KOPT-K1 (cell line): ENCODE measurements around the gene PTPN11.
A peak's percentile ranks its signal among the peaks of the same experiment; 100 is the strongest.
"Not testable (repeated sequence)": the region's sequence is repeated elsewhere in the genome, so short reads cannot be mapped to it uniquely, and the experiment has no call there.

Experiments used
- H3K27ac ChIP-seq: fragments of 200-600 bp; sonication (generic); 2 replicates; pipeline ENCODE4 v1.5.1; 2016; ENCODE audit warnings: antibody characterized with exemption, mild to moderate bottlenecking, low read depth, low read length; ENCODE audit not compliant: poor library complexity, severe bottlenecking
- H3K36me3 ChIP-seq: fragments of 200-600 bp; sonication (generic); 2 replicates; pipeline ENCODE4 v1.5.1; 2017; ENCODE audit warnings: antibody characterized with exemption, mild to moderate bottlenecking, low read length, moderate library complexity; ENCODE audit not compliant: insufficient read depth
- H3K9me3 ChIP-seq: fragments of 200-600 bp; sonication (generic); 2 replicates; pipeline ENCODE4 v1.5.1; 2017; ENCODE audit warnings: antibody characterized with exemption, low read length, mild to moderate bottlenecking; ENCODE audit not compliant: insufficient read depth, poor library complexity, severe bottlenecking

PTPN11 gene

GRCh38 chr12:112418608-112419296, at the start of gene PTPN11:
PTPN11 (plus strand) TSS chr12:112418947; CDS start chr12:112419112, 165 bp downstream.
- Histone ChIP-seq H3K9me3 (no peaks in the 10 kb centered on the region), H3K36me3 (peaks cover 11% of the 10 kb centered on the region; the same call in 1 of the 2 replicates), H3K27ac (peak within 1 kb of the TSS; percentile 78)

GRCh38 chr12:112370199-112370598, 48.5 kb upstream of the PTPN11 start:
- no peak overlapping the region for H3K27ac ChIP-seq
- H3K36me3 ChIP-seq = 0 out of 2 replicates have a peak, but pooled peaks cover 4% of the 10 kb centered on the region
- no peaks in the 10 kb centered on the region for H3K9me3 ChIP-seq

GRCh38 chr12:112370868-112371510, 47.8 kb upstream of the PTPN11 start:
- Histone ChIP-seq H3K27ac (no peak overlapping the region), H3K36me3 (0 out of 2 replicates have a peak, but pooled peaks cover 6% of the 10 kb centered on the region), H3K9me3 (no peaks in the 10 kb centered on the region)

DNA sequence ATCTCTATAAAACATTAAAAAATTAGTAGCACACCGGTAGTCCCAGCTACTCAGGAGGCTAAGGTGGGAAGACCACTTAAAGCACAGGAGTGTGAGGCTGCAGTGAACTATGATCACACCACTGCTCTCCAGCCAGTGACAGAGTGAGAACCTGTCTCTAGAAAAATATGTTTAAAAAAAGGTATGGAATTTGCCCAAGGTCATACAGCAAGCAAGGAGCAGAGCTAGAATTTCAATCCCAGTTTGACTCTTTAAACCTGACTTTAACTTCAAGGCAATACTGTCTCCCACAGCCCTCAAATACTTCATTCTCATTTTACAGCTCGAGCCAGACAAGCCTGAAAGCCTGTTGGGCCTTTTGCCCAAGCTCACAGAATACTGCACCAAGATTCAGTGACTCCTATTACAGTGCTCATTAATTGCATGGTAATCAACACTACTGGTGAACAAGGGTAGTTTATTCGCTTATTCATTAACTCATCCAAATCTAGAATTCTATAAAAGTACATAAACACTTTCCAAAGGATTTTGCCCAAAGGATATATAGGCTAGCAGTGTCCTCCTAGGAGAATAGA, 44.5 kb upstream of the PTPN11 start:
- Histone ChIP-seq H3K36me3 (0 out of 2 replicates have a peak, but pooled peaks cover 6% of the 10 kb centered on the region), H3K27ac (no peak overlapping the region), H3K9me3 (no peaks in the 10 kb centered on the region)

DNA sequence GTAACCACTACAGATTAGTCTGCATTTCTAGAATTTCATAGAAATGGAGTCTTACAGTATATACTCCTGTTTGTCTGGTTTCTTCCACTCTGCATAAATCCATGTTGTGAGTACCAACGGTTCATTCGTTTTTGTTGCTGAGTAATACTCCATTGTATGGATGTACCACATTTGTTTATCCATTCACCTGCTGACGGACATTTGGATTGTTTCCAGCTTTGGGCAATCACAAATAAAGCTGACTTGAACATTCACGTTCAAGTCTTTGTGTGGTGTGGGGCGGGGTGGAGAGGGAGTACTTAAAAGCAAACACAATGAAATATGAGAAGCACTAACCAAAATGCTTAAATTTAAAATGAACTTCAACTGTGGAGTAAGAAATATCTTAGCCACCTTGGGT, 43.6 kb upstream of the PTPN11 start:
- Histone ChIP-seq H3K9me3 (no peaks in the 10 kb centered on the region), H3K27ac (no peak overlapping the region), H3K36me3 (0 out of 2 replicates have a peak, but pooled peaks cover 6% of the 10 kb centered on the region)

DNA sequence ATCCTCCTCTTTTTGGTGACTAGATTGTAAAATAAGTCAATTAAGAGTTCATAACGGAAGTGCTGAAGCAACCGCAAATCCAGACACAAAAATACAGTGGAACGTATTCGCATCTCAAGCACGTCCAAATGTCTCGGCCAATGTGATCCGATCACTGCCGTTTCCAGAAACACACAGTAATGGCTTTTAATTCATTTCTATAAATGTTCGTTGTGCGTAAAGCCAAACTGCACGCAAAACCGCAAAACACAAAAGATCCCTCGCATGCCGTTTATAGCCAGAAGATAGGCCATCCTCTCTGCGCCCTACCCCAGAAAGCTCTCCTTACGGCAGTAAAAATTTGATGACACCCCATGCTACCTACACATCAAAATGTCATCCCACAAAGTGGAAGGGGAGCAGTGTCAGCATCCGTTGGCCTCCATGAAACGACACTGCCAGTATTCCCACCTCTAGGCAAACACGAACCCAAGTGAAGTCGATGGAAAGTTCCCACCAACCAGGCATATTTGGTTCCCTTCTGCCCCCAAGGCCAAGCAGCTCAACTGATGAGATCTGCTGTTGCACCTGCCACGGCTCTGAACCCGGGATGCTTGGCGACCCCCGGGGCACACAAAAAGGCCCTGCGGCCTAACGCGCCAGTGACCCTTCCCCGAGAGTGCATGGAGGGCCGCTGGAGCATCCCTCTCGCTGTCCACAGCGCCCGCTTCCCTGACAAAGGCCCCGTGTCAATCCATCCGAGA, 37.9 kb upstream of the PTPN11 start:
- Histone ChIP-seq H3K27ac (peak overlapping the region; percentile 76), H3K9me3 (no peaks in the 10 kb centered on the region), H3K36me3 (no peaks in the 10 kb centered on the region)

- H3K27ac ChIP-seq = peak overlapping the region; percentile 76
- no peaks in the 10 kb centered on the region for H3K36me3 ChIP-seq
- no peaks in the 10 kb centered on the region for H3K9me3 ChIP-seq
Observed at GRCh38 chr12:112381406-112381882, 37.3 kb upstream of the PTPN11 start.

DNA sequence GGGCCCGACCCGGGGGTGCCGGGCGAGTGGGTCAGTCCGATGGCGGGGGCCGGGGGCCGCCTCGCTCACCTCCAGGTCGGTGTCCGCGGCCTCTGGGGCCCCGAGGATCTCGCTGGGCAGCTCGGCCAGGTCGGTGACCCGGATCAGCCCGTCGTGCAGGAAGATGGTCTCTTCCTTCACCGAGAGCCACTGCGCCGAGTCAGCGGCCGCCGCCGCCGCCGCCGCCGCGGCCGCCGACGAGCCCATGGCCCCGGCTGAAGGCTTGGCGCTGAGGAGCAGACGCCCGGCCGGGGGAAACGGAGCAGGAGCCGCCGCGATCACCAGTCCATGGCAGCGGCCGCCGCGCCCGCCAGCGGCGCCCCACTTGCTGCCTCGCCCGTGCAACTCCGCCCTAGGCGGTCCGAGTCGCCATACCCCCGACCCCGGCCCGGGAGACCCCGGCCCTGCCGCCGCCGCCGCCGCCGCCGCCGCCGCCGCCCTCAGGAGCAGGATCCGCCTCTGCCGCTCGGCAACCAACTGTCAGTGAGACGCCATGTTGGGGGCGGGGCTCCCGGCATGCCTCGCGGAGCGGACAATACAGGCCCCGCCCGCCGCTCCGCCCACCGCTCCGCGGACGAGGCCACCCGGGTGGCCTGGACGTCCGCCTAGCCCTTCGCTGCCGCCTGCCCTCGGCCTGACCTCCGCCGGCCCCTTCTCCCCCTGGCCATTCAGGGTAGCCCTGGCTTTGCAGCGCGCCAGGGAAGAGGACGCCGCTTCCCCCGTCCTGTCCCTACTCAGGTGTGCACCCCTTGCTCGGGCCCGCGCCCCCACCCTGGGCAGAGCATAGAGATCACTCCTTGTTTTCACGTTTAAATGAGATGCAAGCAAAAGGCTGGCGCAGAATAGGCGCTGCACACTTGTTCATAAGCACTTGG, 36.6 kb upstream of the PTPN11 start, which contains the start of gene HECTD4:
Gene HECTD4, minus strand, starts transcription at position 549 of the 914 bp plus-strand sequence. Its CDS starts 303 bp downstream, at position 246.
- peak within 1 kb of the TSS; percentile 76 for H3K27ac ChIP-seq
- H3K36me3 ChIP-seq = no peaks in the 10 kb centered on the region
- no peaks in the 10 kb centered on the region for H3K9me3 ChIP-seq

DNA sequence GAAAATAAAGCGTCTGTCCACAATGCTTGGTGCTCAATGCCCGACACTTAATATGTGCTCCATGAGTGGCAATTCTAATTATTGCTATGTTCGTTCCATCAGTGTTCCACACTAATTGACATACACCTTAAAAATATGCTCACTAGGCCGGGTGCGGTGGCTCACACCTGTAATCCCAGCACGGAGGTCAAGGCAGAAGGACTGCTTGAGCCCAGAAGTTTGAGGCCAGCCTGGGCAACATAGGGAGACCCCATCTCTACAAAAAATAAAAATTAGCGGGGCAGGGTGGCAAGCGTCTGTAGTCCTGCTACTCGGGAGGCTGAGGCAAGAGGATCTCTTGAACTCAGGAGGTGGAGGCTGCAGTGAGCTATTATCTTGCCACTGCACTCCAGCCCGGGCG, 35.9 kb upstream of the PTPN11 start:
- peak overlapping the region; percentile 76 for H3K27ac ChIP-seq
- no peaks in the 10 kb centered on the region for H3K36me3 ChIP-seq
- no peaks in the 10 kb centered on the region for H3K9me3 ChIP-seq

DNA sequence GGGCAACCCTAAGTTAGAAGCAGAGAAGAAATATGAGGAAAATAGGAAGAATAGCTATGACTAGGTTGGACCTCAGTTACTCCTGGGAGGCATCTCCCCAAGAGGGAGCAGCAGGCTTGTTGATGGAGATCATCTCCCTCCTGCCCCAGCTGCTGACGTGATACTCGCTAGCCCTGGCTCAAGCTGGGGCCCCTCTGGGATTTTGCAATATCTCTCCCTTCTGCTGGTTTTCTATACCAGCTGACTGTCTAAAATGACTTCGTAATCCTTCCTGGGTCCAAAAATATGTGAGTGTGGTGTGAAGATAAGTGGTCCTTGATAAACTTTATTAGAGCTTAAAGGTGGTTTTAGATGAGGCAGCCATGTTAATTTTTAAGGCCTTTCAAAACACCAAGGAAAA, 32.0 kb upstream of the PTPN11 start:
- Histone ChIP-seq H3K36me3 (no peaks in the 10 kb centered on the region), H3K27ac (no peak overlapping the region), H3K9me3 (no peaks in the 10 kb centered on the region)

- Histone ChIP-seq H3K27ac (no peak overlapping the region), H3K36me3 (no peaks in the 10 kb centered on the region), H3K9me3 (peaks cover 2% of the 10 kb centered on the region)
Observed at GRCh38 chr12:112389228-112389627, 29.5 kb upstream of the PTPN11 start.

- H3K9me3 ChIP-seq = peaks cover 10% of the 10 kb centered on the region
- not testable (repeated sequence) for H3K27ac ChIP-seq, H3K36me3 ChIP-seq
Observed at GRCh38 chr12:112389922-112390654, 28.7 kb upstream of the PTPN11 start.

GRCh38 chr12:112393328-112393727, 25.4 kb upstream of the PTPN11 start:
- no peaks in the 10 kb centered on the region for H3K36me3 ChIP-seq
- peaks cover 20% of the 10 kb centered on the region for H3K9me3 ChIP-seq
- H3K27ac ChIP-seq = no peak overlapping the region
